ENCODE data around the gene CELF4. TPM values are rescaled to one million over a fixed set of nuclear protein-coding genes. Genes with fewer than 3 reads are reported as not detected.

CELF4 gene
- total RNA-seq, 3 donors from 2014 or later (not counting 1 experiment from before 2014, with no cell fraction given): not detected

- H3K27me3 Mint-ChIP-seq (ENCODE audit: low read depth in 2 of 2): peaks cover 23 to 48% of the 10 kb centered on the region in 2 donors
- no peak for TF ChIP-seq CTCF (IDR thresholded peaks at IDR 0.05)
- H3K27ac Mint-ChIP-seq: no peak overlapping the region
- peaks cover 0 to 5% of the 10 kb centered on the region in 2 donors for H3K4me1 Mint-ChIP-seq
- no peaks in the 10 kb centered on the region for H3K36me3 Mint-ChIP-seq
- H3K4me1 ChIP-seq (ENCODE audit: control insufficient read depth, insufficient read depth, low read length): no peaks in the 10 kb centered on the region
- H3K27ac ChIP-seq (ENCODE audit: low read length): no peak overlapping the region
- H3K4me3 Mint-ChIP-seq: no peak overlapping the region
- WGBS (ENCODE audit: insufficient coverage): 51% methylated on average over 2 of the region's 2 CpGs
- ATAC-seq (no peak), DNase-seq (no peak)
- peaks cover 2 to 7% of the 10 kb centered on the region in 2 donors for H3K9me3 Mint-ChIP-seq
- H3K9me3 ChIP-seq (ENCODE audit: control insufficient read depth, insufficient read depth, low read length): no peaks in the 10 kb centered on the region
- intact Hi-C loops (cut with micrococcal nuclease): no loop called here
- H3K36me3 ChIP-seq (ENCODE audit: control insufficient read depth, insufficient read depth, low read length): no peaks in the 10 kb centered on the region
- H3K27me3 ChIP-seq (ENCODE audit: control insufficient read depth, insufficient read depth, low read length): peaks cover 3% of the 10 kb centered on the region
- no peak overlapping the region for H3K4me3 ChIP-seq (ENCODE audit: low read length)
Observed at GRCh38 chr18:37560003-37560402, 5.6 kb downstream of the CELF4 start.

- Mint-ChIP-seq H3K36me3 (no peaks in the 10 kb centered on the region), H3K27ac (no peak overlapping the region), H3K9me3 (peaks cover 2 to 7% of the 10 kb centered on the region in 2 donors), H3K4me3 (no peak overlapping the region), H3K27me3 (ENCODE audit: low read depth in 2 of 2) (peaks cover 16 to 40% of the 10 kb centered on the region in 2 donors), H3K4me1 (peaks cover 0 to 5% of the 10 kb centered on the region in 2 donors)
- Histone ChIP-seq H3K9me3 (ENCODE audit: control insufficient read depth, insufficient read depth, low read length) (no peaks in the 10 kb centered on the region), H3K27me3 (ENCODE audit: control insufficient read depth, insufficient read depth, low read length) (no peaks in the 10 kb centered on the region), H3K4me1 (ENCODE audit: control insufficient read depth, insufficient read depth, low read length) (no peaks in the 10 kb centered on the region), H3K4me3 (ENCODE audit: low read length) (no peak overlapping the region), H3K27ac (ENCODE audit: low read length) (no peak overlapping the region), H3K36me3 (ENCODE audit: control insufficient read depth, insufficient read depth, low read length) (no peaks in the 10 kb centered on the region)
- ATAC-seq: no peak
- intact Hi-C loops (cut with micrococcal nuclease): no loop called here
- DNase-seq: no peak
- 24% methylated on average over 1 of the region's 1 CpG for WGBS (ENCODE audit: insufficient coverage)
- no peak for TF ChIP-seq CTCF (IDR thresholded peaks at IDR 0.05)
Observed at GRCh38 chr18:37559194-37559593, 6.4 kb downstream of the CELF4 start.

GRCh38 chr18:37554399-37554787, 11.2 kb downstream of the CELF4 start:
- no peak for TF ChIP-seq CTCF (IDR thresholded peaks at IDR 0.05)
- Histone ChIP-seq H3K4me1 (ENCODE audit: control insufficient read depth, insufficient read depth, low read length) (no peaks in the 10 kb centered on the region), H3K9me3 (ENCODE audit: control insufficient read depth, insufficient read depth, low read length) (no peaks in the 10 kb centered on the region), H3K27ac (ENCODE audit: low read length) (no peak overlapping the region), H3K36me3 (ENCODE audit: control insufficient read depth, insufficient read depth, low read length) (no peaks in the 10 kb centered on the region), H3K4me3 (ENCODE audit: low read length) (no peak overlapping the region), H3K27me3 (ENCODE audit: control insufficient read depth, insufficient read depth, low read length) (no peaks in the 10 kb centered on the region)
- 57% methylated on average over 4 of the region's 5 CpGs for WGBS (ENCODE audit: insufficient coverage)
- Mint-ChIP-seq H3K27me3 (ENCODE audit: low read depth in 2 of 2) (peaks cover 4 to 9% of the 10 kb centered on the region in 2 donors), H3K27ac (no peak overlapping the region), H3K4me3 (no peak overlapping the region), H3K4me1 (peaks cover 0 to 3% of the 10 kb centered on the region in 2 donors), H3K9me3 (peaks cover 0 to 4% of the 10 kb centered on the region in 2 donors), H3K36me3 (no peaks in the 10 kb centered on the region)
- no peak for DNase-seq
- intact Hi-C loops (cut with micrococcal nuclease): no loop called here
- ATAC-seq: no peak
